ENCODE measurements around the gene OCIAD2.
"Not testable (repeated sequence)": the region's sequence is repeated elsewhere in the genome, so short reads cannot be mapped to it uniquely, and the experiment has no call there.

Gene OCIAD2, protein sequence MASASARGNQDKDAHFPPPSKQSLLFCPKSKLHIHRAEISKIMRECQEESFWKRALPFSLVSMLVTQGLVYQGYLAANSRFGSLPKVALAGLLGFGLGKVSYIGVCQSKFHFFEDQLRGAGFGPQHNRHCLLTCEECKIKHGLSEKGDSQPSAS

DNA sequence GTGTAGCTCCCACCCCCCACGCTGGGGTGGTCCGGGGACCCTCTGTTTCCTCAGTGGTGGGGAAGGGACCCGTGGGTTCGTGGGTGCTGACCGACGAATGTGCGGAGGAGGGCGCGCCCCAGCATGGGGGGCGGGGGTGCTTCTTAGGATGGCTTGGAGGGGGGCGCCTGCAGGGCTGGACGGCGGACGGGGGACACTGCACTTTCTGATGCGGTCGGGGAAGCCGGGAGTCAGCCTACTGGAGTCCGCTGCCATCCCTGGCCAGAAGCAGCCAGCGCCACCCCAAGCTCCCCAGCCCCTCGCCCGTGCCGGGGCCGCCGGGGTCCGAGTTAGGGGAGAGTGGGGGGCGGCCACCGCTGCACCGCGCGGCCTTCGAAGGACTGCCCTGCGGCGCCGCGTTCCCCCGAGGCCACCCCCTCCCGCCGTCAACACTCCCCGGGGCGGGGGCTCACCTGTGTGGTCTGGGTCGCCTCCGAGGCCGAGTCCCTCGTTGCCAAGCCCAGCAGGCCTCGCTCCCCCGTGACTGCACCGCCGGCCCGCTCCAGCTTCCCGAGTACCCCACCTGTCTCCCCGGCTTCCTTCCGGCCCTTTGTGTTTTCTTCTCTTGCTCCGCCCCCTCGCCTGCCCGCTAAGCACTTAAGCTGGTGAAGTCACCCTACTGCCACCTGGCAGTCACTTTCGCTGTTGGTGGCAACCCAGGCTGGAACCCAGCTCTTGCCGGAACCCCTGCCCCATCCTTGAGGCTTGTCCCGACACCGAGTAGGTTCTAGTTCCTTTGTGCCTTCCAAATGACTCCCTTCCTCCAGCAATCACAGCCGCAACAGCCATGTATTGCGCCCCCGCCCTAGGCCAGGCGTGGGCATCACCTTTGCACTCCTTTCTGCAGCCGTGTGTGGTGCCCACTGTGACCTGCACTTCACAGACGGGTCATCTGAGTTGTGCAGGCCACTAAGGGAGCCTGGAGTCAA is at the start of gene OCIAD2:
Gene OCIAD2, minus strand, starts transcription at position 569 of the 968 bp plus-strand sequence. CDS start 2,225 bp downstream, outside the sequence.
- DNase-seq: no peak

DNA sequence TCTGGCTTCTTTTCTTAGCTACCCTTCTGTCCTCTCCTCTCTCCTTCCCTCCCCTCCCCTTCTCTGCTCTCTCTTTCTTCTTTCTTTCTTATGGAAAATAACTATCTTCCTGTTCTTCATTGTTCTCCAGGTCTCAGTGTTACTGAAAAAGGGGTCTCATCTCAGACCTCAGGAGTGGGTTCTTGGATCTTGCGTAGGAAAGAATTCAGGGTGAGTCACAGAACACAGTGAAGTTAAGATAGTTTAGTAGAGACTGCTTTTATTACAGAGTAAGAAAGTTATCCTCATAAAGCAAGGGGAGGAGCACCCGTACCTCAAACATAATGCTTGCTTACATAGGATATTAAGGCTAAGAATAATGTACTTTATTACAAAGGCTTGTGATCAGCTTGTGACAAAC is 47.7 kb upstream of the OCIAD2 start:
- DNase-seq: no peak

DNA sequence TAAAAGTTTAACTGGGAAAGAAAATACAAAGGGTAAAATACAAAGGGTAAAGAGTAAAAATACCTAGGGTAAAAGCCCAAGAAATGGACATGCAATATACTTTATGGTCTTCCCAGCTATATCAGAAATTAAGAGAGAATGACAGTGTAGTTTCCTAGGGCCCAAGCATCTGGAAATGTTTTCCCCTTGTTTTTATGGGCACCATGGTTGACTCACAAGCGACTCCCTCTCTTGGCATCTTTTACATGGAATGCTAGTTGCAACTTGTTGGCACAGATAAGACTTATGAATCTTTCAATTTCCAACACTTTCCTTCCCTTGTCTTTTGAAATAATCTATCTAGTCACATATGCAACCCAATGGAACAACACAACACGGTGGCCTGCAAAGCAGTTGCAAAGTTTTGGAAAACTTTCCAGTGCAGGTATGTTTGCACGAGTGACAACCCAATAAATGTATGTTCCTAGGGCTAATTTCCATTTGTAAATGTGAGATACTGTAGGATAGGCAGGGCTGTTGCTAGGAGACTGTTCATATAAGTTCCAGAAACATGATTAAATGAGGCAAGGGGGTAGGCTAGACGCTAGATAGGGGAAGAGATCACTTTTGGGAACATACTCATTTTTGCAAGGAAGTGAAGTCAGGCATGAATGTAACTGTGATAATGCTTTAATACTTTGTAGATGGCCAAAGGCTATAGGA is 43.1 kb upstream of the OCIAD2 start:
- DNase-seq: peak; percentile 69

DNA sequence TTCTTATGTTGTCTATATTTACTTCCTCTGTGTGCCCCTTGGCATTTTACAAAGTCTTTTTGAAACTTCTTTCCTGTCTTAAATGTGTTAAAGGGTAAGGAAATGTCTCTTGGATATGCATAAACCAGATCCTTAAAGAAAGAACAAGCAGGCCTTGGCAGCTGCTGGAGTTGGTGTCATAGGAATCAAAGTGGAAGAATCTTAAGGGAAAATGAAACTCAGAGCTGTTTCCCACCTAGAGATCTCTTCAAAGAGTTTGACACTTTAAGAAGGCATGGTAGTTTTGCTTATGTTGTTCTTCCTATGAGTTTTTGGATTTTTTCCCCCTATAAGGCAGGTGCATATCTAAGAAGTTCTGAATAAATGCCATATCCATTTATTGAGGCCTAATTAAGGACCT is 42.5 kb upstream of the OCIAD2 start:
- no peak for DNase-seq

DNA sequence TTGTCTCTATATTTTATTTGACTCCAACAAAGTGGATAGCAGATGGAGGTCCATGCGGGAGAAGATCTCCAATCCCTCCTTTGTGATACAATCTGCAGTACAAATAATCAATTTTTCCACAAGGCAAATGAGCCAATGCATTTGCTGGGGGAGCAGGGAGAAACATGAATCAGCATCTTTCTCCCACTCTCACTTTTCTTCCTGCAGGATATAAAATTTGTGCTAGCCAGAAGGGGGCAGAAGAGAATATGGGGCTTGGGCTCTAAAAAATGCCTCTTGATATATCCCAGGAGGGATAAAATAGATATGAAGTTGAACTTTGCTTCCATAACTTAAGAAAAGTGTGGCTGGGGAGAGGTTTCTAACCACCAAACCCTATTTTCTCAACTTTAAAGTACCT is 41.2 kb upstream of the OCIAD2 start:
- DNase-seq: no peak

DNA sequence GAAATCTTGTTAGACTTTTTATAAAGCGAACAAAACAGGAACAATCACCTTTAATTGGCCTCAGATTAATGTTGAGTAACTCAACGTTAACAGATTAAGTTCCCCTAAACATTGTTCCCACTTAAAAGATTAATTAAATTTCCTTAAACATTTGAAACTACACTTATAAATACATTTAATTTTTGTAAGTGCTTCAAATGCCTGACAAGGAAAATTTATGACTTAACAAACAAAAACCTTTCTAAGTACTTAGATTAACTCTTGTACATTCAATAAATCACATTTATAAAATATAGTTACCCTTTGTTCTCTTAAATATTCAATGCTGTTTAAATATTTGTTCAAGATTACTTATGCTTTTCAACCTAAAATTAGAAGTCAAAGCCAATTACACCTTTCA is 39.4 kb upstream of the OCIAD2 start:
- no peak for DNase-seq

GRCh38 chr4:48944756-48945241 is 38.2 kb upstream of the OCIAD2 start:
- DNase-seq: no peak

DNA sequence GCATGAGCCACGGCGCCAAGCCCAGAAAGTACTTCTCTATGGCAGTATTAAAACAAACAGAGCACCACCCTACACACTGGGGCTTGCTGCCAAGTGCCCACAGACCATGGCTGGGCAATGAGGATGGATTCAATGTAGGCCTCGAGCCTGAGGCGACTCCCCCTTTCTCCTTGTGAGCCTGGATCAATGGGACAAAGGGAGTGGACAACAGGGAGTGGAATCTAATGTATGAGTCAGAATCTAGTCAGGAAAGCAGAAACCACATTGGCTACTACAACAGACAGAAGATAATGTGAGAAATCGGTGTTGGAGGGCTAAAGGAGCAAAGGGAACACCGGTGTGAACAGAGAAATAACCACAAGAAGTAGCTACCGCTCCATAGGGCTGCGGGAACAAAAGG is 37.7 kb upstream of the OCIAD2 start:
- DNase-seq: peak; percentile 89

DNA sequence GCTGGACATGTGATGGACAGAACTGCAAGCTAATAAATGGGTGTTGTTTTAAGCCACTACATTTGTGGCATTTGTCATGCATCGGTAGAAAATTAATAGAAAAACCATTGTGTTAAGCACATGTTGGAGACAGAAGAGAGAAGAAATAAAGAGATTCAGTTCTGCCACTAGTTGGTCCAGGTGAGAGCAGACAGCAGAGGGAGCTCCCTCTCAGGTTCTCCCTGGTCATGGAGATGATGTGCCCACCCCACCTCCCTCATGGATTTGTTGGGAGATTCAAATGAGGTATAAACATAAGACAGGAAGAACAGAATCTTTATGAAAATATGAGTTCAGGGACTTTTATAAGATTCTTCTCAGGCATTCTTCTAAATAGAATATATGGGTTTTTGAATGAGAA is 36.8 kb upstream of the OCIAD2 start:
- peak; percentile 23 for DNase-seq

DNA sequence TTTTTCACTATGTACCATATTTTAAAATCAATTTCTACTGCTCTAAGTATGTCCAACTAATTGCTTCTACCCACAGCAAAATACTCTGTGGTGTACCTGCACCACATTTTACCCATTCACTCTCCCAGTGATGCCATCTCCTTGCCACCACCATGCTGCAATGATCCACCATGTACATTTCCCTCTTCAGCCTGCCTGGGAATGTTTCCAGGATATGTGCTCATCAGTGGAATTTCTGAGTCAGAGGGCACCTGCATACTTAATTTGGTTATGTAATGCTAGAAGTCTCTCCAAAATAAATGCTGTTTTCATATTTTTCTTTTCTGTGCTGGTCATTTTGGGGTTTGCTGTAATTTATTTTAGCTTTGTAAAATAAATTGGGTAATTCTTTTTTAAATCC is 33.2 kb upstream of the OCIAD2 start:
- DNase-seq: peak; percentile 88

DNA sequence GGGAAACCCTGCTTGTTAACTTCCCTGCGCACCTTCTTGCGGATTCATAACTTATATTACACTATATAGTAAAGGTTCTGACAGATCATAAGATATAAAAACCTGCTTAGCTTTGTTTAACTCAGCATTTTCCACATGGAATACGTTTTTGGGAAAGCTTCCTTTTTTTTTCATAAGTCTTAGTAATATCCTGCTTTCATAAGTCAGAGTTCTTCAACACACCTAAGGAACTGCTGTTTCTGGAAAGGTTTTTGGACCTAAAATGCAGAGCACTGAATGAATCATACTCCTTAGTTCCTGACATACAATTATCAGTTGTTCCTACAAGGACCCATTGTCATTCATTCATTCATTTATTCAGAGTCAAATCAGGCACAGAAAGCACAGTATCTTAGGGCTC is 32.3 kb upstream of the OCIAD2 start:
- DNase-seq: no peak

DNA sequence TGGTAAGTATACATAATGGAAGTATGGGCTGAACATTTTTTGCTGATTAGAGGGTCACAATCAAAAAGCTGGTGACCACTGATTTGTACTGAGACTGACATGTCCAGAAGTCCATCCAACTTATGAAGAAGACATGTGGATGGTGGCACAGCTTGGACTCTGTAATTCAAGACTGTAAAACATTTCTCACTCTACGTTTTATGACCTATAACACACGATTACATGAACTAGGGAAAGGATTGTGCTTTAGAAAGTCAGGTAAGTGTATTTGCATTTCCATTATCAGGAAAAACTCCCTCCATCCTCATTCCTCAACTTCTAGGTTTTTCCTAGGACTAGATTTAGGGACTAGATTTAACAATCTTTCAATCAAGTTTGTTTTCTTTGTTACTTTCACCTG is 30.5 kb upstream of the OCIAD2 start:
- no peak for DNase-seq

GRCh38 chr4:48931459-48931858 is 24.9 kb upstream of the OCIAD2 start:
- no peak for DNase-seq

- no peak for DNase-seq
These were observed 24.1 kb upstream of the OCIAD2 start for GRCh38 chr4:48930654-48931053.

DNA sequence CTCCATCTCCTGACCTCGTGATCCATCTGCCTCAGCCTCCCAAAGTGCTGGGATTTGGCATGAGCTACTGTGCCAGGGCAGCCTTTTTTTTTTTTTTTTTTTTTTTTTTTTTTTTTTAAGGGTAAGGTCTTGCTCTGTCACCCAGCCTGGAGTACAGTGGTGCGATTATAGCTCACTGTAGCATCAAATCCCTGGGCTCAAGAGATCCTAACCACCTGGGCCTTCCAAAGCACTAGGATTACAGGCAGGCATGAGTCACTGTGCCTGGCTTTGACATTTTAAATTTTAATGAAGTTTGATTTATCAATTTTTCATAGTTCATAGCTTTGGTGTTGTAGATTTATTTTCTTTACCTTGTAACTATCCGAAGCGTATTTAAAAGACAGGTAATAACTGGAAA is 17.8 kb upstream of the OCIAD2 start:
- no peak for DNase-seq

DNA sequence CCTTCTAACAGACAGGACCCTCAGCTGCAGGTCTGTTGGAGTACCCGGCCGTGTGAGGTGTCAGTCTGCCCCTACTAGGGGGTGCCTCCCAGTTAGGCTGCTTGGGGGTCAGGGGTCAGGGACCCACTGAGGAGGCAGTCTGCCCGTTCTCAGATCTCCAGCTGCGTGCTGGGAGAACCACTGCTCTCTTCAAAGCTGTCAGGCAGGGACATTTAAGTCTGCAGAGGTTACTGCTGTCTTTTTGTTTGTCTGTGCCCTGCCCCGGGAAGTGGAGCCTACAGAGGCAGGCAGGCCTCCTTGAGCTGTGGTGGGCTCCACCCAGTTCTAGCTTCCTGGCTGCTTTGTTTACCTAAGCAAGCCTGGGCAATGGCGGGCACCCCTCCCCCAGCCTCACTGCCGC is 16.5 kb upstream of the OCIAD2 start:
- DNase-seq: not testable (repeated sequence)

DNA sequence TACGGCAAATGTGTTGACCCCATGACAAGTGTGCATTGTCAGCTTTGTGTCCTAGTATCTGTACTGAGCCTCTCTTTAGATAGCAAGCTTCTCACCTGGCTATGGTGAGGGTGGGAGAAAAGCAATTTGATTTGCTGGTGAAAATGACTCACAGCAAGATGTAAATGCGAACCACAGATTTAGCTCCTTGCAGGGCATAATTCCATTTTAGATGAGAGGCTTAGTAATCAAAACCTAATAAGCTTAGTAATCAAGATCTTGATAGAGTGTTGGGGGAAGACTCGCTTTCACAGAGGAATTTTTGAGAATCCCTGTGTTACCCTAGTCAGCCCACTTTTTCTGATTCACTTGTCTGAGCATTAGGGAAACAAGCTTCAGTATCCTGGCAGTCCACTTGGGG is 7.7 kb upstream of the OCIAD2 start:
- no peak for DNase-seq

- peak; percentile 74 for DNase-seq
These were observed 6.8 kb upstream of the OCIAD2 start for GRCh38 chr4:48913346-48913745.

- DNase-seq: no peak
These were observed 5.8 kb upstream of the OCIAD2 start for GRCh38 chr4:48912349-48912748.

DNA sequence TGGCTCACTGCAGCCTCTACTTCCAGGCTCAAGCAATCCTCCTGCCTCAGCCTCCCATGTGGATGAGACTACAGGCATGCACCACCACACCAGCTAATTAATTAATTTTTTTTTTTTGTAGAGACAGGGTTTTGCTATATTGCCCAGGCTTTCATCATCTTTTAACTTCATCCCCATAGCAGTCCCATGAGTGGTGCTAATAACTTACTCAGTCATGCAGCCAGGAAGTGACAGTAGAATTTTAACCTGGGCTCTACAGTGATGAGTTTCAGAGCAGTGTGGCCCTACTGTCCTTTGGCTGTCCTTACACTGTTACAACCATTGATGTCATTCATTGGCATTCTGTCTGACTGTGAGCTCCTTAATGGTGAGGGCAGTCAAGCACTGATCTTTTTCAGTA is 3.9 kb upstream of the OCIAD2 start:
- DNase-seq: no peak

- peak; percentile 97 for DNase-seq
These were observed 3.1 kb upstream of the OCIAD2 start for GRCh38 chr4:48909697-48910096.

DNA sequence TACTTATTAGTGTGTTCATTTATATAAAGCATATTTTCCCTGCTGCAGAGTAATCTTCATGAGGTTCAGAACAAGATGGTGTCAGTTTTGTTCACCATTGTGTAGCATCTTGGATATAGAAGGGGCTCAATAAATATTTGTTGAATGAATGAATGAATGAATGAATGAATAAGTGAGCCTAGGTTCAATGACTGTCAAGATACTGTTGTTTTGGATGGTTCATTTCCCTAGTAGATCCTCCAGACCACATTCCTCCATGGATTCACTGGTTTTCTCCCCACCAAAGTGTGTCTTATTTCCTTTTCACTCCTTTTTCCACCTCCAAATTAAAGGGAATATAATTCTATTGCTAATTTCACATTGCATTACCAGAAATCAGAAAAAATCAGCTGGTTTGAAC is 2.1 kb upstream of the OCIAD2 start:
- no peak for DNase-seq

DNA sequence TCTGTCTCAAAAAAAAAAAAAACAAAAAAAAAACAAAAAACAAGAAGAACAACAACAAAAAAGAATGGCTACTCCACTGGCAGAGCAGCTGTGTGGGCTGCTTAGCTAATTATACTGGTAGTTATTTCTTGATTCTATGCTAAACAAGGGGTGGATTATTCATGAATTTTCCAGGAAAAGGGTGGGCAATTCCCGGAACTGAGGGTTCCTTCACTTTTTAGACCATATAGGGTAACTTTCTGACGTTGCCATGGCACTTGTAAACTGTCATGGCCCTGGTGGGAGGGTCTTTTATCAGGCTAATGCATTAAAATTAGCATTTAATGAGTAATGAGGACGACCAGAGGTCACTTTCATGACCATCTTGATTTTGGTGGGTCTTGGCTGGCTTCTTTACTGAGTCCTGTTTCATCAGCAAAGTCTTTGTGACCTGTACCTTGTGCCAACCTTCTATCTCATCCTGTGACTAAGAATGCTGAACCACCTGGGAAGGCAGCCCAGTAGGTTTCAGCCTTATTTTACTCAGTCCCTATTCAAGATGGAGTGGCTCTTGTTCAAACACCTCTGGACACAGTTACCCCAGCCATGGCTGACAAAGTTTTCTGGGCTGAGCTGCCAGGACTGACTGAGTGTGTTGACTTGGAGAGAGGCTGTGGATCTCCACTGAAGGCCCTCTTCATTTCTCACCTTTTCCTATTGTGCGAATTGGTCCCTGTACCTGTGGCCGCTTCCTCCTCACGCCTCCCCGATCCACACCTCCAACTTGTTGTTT is 1.3 kb upstream of the OCIAD2 start:
- no peak for DNase-seq

Data from NCI-H226 (cell line).